GM06990 (cell line): ENCODE data around the gene RMDN2.

Experiments
- DNase-seq: peaks from one replicate; pipeline ENCODE4 v3.0.0-alpha.2; 2011; ENCODE audit not compliant: insufficient read length; ENCODE audit errors: extremely low read depth
- H3K27me3 ChIP-seq: replicated peaks from 2 replicates; pipeline ENCODE4 v1.6.0; 2011; ENCODE audit warnings: low read length; ENCODE audit not compliant: control insufficient read depth, insufficient read depth
- H3K36me3 ChIP-seq: 2 replicates; pipeline ENCODE4 v1.5.1; 2011; ENCODE audit warnings: low read length; ENCODE audit not compliant: control insufficient read depth, insufficient read depth
- H3K4me3 ChIP-seq: replicated peaks from 2 replicates; pipeline ENCODE4 v1.5.1; 2011; ENCODE audit warnings: low read depth, mild to moderate bottlenecking, control low read depth, low read length
- TF ChIP-seq, protein P1 (sequence below): IDR thresholded peaks from 2 replicates; pipeline ENCODE4 v1.5.1; 2011; ENCODE audit warnings: low read length, control low read depth, mild to moderate bottlenecking, inconsistent platforms; ENCODE audit not compliant: insufficient read depth, poor library complexity, severe bottlenecking

The RMDN2 gene

GRCh38 chr2:38021589-38021988 lies 96.5 kb downstream of the RMDN2 start:
- Histone ChIP-seq H3K36me3 (no peaks in the 10 kb centered on the region), H3K4me3 (no peak overlapping the region), H3K27me3 (no peaks in the 10 kb centered on the region)
- no peak for DNase-seq
- TF ChIP-seq, protein P1, sequence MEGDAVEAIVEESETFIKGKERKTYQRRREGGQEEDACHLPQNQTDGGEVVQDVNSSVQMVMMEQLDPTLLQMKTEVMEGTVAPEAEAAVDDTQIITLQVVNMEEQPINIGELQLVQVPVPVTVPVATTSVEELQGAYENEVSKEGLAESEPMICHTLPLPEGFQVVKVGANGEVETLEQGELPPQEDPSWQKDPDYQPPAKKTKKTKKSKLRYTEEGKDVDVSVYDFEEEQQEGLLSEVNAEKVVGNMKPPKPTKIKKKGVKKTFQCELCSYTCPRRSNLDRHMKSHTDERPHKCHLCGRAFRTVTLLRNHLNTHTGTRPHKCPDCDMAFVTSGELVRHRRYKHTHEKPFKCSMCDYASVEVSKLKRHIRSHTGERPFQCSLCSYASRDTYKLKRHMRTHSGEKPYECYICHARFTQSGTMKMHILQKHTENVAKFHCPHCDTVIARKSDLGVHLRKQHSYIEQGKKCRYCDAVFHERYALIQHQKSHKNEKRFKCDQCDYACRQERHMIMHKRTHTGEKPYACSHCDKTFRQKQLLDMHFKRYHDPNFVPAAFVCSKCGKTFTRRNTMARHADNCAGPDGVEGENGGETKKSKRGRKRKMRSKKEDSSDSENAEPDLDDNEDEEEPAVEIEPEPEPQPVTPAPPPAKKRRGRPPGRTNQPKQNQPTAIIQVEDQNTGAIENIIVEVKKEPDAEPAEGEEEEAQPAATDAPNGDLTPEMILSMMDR: no peak

- TF ChIP-seq, protein P1: no peak
Observed at GRCh38 chr2:38026846-38027245, 101.8 kb downstream of the RMDN2 start.

DNA sequence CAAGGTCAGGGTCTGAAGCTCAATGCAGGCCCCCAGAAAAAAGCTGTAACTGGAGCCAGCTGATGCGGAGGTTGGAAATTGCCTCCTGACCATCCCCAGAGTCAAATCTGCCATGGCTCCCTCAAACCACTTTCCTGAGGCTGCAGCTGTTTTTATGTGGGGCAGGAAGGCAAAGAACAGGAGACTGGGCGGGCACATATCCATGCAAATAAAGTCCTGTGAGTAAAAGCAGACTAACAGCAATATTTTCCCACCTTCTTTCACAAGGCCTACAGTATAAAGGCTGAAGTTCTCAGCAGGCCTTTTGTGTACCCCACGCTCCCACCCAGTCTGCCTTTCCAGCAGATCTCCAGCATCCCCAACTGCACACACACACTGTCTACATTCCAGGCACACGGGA lies 103.7 kb downstream of the RMDN2 start:
- no peak for DNase-seq
- no peaks in the 10 kb centered on the region for H3K36me3 ChIP-seq
- TF ChIP-seq, protein P1: no peak

More at GRCh38 chr2:38026846-38027245, 101.8 kb downstream of the RMDN2 start:
- no peak for DNase-seq
- H3K36me3 ChIP-seq: no peaks in the 10 kb centered on the region
- no peak overlapping the region for H3K4me3 ChIP-seq
- H3K27me3 ChIP-seq: no peaks in the 10 kb centered on the region

GRCh38 chr2:38029512-38029911 lies 104.4 kb downstream of the RMDN2 start:
- Histone ChIP-seq H3K4me3 (no peak overlapping the region), H3K27me3 (no peaks in the 10 kb centered on the region), H3K36me3 (no peaks in the 10 kb centered on the region)
- DNase-seq: no peak
- TF ChIP-seq, protein P1: no peak

More for the DNA sequence above, 103.7 kb downstream of the RMDN2 start:
- Histone ChIP-seq H3K4me3 (no peak overlapping the region), H3K27me3 (no peaks in the 10 kb centered on the region)

- no peak for DNase-seq
- TF ChIP-seq, protein P1: no peak
- Histone ChIP-seq H3K4me3 (no peak overlapping the region), H3K36me3 (no peaks in the 10 kb centered on the region), H3K27me3 (no peaks in the 10 kb centered on the region)
Observed at GRCh38 chr2:38030635-38031355, 105.7 kb downstream of the RMDN2 start.

GRCh38 chr2:38032946-38033345 lies 107.9 kb downstream of the RMDN2 start:
- Histone ChIP-seq H3K36me3 (no peaks in the 10 kb centered on the region), H3K4me3 (no peak overlapping the region), H3K27me3 (no peaks in the 10 kb centered on the region)
- no peak for DNase-seq
- TF ChIP-seq, protein P1: no peak
